T47D (cell line): Measurements from ENCODE around the gene CCND2.

Experiments
- DNase-seq, 2 experiments: peaks; one replicate each; pipeline versions ENCODE4 v3.0.0 to v3.0.0-alpha.2; 2011 to 2012; ENCODE audit warnings: low read depth in 1 of 2, low spot score in 1 of 2
- JUND ChIP-seq: IDR thresholded peaks from 2 replicates; pipeline ENCODE4 v1.6.1; 2012; ENCODE audit warnings: low read depth
- in situ Hi-C: cut with HindIII; loops from 2 replicates; pipeline ENCODE4 v1.10.0; 2016; ENCODE audit warnings: low sequenced_read_pairs, low pct_unique_long_range_greater_than_20kb

The CCND2 gene

DNA sequence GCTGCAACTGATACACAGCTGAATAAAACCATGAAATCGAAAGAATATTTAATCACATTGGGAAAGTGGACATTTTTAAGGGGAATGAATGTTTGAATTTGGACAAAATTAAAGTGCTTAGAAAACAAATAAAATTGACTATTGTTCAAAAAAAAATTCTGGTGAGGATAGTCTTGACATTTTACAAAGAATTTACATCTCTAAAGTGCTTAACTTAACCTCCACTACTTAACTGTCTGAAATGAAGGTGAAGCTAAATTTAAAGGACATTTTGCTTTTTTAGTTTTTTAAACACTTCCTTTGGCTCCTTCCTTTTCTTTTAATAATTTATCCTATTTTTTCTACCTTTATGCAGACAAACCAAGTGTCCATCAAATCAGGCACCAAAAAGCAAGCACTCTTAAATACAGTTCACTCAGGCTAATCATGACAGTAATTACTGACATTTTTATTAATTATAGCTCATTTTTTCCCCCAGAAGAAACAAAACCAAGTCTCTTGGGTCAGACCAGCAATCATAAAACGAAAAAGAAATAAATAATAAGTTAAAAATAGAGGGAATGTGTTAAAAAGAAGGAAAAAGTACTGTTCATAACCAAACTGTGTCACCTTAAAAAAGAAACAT, 5.7 kb upstream of the CCND2 start:
- in situ Hi-C loops: no loop called here
- no peak for DNase-seq
- TF ChIP-seq JUND: no peak

DNA sequence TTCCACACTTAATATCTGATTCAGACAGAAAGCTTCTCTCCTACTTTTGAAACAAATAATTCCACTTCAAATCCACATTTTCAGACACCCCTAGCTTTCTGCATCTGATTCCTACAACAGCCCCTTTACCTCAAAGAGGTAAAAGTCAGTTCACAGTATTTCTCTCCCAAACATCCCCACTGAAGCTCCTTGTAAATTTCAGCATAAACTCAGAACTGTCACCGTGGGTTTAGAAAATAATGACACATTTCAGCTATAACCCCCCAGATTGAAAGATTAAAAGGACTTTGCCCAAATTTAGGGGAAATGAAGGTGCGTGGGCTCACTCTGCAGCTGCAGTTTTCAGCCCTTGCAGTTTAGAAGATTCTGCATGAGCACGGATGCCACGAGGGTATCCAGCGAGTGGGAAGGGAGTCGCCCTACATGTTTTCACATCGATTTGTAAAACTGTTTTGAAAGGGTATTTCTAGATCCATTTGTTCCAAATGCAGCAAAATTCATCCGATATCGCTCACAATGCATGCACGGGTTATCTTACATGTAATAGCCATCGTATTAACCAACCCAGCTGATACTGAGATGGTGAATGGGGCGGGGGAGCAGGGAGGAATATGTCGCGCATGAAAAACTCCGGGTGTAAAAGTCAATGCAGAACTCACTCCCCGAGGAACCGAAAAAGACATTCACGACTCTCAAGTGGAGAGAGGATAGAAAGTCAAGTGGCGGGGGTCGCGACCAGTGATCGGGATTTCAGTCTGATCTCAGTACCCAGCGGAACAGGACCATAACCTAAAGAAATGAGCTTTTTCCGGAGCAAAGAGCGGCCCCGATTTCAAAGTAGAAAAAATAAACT, 5.0 kb upstream of the CCND2 start:
- in situ Hi-C loops: no loop called here
- DNase-seq: no peak

DNA sequence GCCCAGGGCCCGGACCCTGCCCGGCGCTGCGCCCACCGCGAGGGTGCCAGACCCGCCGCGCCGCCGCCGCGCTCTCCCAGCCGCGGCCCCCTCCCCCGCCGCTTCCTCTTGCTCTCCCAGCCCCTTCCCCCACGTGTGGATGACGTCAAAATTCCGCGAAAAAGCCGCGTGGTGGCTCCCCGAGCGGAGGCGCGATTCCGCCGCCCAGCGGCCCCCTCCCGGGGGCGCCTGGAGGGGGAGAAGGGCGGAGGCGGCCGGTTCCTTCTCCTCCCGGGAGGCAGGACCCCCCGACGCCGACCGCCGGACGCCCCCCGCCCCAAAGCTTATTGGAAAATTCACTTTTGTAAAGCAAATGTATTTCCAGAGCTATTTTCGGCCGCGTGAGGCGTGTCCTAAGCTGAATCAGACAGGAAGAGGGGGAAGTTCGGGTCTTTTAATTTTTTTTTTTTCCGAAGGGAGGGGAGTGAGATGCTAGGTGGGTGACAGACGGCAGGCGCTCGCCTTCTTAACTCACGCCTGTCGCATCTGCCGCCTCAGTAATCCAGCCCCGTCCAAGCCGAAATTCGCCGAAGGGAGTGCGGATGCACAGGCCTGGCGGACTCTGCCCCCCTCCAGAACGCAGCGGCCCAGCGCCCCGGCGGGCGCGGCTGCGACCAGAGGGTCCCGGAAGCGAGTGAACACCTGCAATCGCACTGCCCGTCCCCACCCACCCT, 4.1 kb upstream of the CCND2 start:
- DNase-seq: no peak
- in situ Hi-C loops: no loop called here
- TF ChIP-seq JUND: no peak

More for the DNA sequence above, 5.0 kb upstream of the CCND2 start:
- no peak for TF ChIP-seq JUND

DNA sequence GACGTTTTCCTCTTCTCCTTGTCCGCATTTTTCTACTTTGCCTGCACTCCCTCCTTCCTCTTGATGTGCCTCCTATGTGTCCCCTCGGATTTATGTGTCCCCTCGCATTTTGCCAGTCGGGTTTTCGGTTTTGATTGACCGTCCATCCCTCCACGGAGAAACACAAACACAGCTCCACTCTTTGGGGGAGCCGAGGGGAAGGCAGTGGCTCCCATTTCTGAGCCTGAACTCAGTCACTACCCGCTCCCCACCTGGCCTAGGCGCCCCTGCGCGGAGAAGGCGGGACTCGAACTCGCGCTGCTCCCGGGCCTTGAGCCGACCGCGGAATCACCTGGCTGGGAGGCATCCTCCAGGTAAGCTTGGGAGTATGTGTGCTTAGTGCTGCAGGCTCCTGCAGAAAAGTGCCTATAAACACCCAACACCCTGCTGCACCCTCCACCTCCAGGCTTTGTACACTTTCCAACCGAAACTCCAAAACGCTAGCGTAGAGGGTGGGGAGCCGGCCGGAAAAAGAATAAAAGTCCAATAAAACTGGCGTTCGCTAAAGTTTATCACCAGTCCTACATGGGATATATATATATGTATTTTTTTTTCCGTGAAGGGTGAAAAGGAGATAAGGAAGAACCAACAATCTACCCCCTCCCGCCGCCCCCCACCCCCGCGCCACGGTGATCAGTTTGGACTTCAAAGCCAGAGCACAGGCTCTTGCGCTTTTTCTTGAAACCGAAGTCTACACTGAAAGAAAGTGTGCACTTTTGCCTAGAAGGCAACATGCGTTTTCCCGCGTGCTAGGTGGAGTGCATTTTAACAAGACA, 3.3 kb upstream of the CCND2 start:
- no peak for TF ChIP-seq JUND
- in situ Hi-C loops: no loop called here
- DNase-seq: no peak

DNA sequence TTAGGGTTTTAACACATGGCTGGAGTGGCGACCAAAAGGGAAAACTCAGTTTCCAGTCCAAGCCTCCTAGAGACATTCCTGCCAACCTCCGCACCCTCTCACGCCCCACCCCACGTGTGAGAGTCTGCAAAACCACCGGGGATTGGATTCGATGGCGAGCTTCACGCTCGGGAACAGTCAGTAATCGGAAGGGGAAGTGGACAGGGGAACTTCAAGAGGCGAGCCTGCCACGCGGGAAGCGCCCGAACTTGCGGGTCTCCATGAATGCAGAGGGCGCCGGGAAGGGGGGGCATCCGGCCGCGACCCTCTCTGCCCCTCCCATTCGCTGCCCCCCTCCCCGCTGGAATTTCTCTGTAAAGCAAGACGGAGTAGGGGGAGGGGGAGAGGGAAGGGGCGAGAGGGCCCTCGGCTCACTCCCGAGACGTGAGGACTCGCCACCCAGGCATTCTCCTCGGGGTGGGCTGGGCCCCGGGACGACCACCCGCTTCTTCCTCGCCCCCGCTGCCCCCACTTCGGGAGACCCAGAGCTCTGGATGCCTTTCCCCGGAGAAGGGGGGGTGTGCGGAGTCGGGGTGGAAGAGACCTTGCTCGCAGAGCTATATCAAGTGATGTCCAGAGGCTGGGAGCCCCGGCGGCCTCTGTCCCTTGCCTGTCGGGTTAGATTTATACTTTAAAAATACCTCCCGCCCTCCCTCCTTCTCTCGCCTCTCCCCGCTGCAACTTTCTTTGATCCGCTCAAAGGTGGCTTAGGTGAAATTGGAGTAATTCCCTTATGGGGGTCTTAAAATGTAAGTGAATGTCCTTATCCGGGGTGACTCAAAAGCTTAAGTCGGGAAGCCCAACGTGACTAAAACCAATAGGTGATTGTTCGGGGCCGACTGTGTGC, 2.5 kb upstream of the CCND2 start:
- DNase-seq: no peak
- in situ Hi-C loops: no loop called here
- no peak for TF ChIP-seq JUND

DNA sequence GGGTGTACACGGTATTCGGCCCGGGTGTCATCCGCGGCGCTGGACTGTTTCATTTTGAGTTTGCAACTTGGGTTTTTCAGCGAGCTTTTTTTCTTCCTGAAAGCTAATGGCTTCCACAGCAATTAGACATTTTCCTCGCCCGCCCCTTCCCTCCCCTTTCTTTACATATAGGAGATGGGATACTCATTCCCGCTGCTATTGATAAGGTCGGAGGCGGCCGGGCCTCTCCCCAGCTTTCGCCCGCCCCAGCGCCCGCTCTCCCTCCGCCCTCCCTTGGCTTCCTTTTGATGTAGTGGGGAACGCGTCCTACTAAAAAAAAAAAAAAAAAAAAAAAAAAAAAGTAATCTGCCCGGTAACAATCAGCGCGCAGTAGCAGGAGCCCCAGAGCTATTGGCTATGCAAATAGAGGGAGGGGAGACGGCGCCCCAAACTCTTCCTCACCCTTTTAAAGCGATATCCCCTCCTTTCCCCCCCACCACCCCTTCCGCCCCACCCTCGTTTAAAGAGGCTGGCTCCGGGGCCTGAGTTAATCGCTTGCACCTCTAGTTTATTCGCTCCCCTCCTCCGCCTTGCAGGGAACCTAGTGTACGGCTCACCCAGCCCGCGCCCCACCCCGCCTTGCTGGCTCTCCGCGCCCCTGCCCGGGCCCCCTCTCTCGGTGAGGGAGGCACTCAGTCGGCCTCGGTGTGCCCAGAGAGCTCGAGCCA, 1.7 kb upstream of the CCND2 start:
- TF ChIP-seq JUND: no peak
- in situ Hi-C loops: no loop called here
- DNase-seq: no peak

DNA sequence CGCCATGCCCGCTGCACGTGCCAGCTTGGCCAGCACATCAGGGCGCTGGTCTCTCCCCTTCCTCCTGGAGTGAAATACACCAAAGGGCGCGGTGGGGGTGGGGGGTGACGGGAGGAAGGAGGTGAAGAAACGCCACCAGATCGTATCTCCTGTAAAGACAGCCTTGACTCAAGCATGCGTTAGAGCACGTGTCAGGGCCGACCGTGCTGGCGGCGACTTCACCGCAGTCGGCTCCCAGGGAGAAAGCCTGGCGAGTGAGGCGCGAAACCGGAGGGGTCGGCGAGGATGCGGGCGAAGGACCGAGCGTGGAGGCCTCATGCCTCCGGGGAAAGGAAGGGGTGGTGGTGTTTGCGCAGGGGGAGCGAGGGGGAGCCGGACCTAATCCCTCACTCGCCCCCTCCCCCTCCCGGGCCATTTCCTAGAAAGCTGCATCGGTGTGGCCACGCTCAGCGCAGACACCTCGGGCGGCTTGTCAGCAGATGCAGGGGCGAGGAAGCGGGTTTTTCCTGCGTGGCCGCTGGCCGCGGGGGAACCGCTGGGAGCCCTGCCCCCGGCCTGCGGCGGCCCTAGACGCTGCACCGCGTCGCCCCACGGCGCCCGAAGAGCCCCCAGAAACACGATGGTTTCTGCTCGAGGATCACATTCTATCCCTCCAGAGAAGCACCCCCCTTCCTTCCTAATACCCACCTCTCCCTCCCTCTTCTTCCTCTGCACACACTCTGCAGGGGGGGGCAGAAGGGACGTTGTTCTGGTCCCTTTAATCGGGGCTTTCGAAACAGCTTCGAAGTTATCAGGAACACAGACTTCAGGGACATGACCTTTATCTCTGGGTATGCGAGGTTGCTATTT, 914 bp upstream of the CCND2 start:
- TF ChIP-seq JUND: no peak
- in situ Hi-C loops: no loop called here
- no peak for DNase-seq

DNA sequence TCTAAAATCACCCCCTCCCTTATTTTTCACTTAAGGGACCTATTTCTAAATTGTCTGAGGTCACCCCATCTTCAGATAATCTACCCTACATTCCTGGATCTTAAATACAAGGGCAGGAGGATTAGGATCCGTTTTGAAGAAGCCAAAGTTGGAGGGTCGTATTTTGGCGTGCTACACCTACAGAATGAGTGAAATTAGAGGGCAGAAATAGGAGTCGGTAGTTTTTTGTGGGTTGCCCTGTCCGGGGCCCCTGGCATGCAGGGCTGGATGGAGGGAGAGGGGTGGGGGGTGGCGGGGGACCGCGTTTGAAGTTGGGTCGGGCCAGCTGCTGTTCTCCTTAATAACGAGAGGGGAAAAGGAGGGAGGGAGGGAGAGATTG, 300 bp upstream of the CCND2 start:
- in situ Hi-C loops: no loop called here
- no peak for DNase-seq

DNA sequence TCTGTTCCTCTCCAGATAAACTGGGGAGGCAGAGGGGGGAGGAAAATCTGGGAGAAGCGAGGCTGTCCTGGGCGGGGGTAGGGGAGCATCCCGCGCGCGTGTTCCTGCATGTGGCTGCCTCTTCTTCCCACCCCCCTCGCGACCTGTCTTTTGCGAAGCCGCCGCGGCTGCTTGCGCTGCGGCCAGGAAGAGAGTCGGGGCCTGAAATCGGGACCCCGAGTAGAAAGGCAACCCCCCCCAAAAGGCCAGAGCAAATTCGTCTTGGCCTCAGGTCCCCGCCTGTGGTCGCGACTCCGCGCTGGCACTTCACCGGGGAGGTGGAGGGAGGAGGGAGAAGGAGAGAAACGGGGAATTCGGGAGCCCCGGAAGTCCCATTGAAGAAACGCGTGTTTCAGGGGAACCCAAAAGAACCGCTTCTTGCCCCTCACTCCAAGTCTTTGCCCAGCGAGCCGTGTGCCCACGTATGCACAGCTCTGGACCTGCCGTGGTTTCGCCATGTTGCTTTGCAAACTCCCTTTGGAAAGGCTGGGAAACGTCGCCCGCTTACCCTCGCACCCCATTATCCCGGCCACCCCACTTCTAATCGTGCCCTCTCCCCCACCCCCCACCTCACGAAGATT, 944 bp downstream of the CCND2 start:
- TF ChIP-seq JUND: no peak
- no peak for DNase-seq
- in situ Hi-C loops: no loop called here

More for the DNA sequence above, 300 bp upstream of the CCND2 start:
- no peak for TF ChIP-seq JUND

DNA sequence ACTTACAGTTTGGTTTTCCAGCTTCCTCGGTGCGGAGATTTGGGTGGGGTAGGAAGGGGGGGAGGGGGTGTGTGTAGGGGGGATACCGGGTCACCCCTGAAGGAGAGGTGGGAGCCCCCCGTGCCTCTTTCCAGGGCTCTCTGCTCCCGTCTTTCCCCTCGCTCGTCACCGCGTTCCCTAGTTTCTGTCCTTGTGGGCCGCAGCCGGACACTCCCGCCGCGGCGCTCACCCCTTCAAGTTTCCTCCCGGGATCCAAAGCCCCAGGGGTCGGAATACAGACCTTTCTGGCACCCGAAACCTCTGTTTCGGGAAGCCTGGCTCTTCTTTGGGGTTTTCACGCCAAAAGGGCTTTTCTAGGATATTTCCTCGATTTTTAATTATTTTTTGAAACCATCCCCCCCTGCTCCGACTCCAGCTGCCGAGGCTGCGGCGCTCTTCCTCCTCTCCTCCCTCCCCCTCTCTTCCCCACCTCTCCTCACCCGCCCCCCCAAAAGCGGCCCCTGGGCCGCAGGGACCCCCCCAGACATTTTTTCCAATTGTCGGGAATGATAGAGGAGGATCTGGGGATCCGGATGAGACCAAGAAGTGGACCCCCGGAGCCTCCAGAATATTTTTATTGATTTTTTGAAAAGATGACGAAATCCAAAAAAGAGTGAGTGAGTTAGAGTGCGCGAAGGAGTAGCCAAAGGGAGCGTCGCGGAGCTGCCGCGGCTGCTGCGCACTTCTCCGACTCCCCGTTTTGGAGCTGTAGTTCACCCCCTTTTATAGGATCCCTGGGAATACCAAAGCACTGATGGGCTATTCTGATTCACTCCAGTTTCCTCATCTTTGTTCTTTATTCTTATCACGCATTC, 1.7 kb downstream of the CCND2 start:
- no peak for TF ChIP-seq JUND
- in situ Hi-C loops: no loop called here
- no peak for DNase-seq
